Dendritic cell treated with granulocyte-macrophage colony-stimulating factor and Interleukin-4, amounts not matched to agents 40 ng/mL and 50 ng/mL, for 4 days (primary cell): Measurements from ENCODE around the gene DPH1.
A peak's percentile ranks its signal among the peaks of the same experiment; 100 is the strongest.
"Not testable (repeated sequence)": the region's sequence is repeated elsewhere in the genome, so short reads cannot be mapped to it uniquely, and the experiment has no call there.

Experiments
- H3K27ac Mint-ChIP-seq: one replicate; pipeline ENCODE4 v1.8.0; 2022; ENCODE audit warnings: mild to moderate bottlenecking, mixed read lengths
- H3K27me3 Mint-ChIP-seq: one replicate; pipeline ENCODE4 v1.8.0; 2022; ENCODE audit warnings: mild to moderate bottlenecking, mixed read lengths
- H3K36me3 Mint-ChIP-seq: one replicate; pipeline ENCODE4 v1.8.0; 2022; ENCODE audit warnings: low read depth, mixed read lengths
- H3K4me1 Mint-ChIP-seq: one replicate; pipeline ENCODE4 v1.8.0; 2022; ENCODE audit warnings: low read depth, mixed read lengths
- H3K4me3 Mint-ChIP-seq: one replicate; pipeline ENCODE4 v1.8.0; 2022; ENCODE audit warnings: mild to moderate bottlenecking, moderate library complexity, mixed read lengths
- H3K9me3 Mint-ChIP-seq: one replicate; pipeline ENCODE4 v1.8.0; 2022; ENCODE audit warnings: mixed read lengths
- intact Hi-C: fragments of 100-400 bp; cut with micrococcal nuclease; formaldehyde crosslinking; loops from one replicate; pipeline ENCODE4 v1.15.0; 2022

Gene DPH1

GRCh38 chr17:2029911-2030778 is at the start of gene DPH1:
Gene DPH1, plus strand, starts transcription at chr17:2030153. Its CDS starts 17 bp downstream, at chr17:2030170.
- intact Hi-C loops: no loop called here
- H3K36me3 Mint-ChIP-seq: peaks cover 30% of the 10 kb centered on the region
- H3K4me3 Mint-ChIP-seq: peak within 1 kb of the TSS; percentile 94
- H3K27me3 Mint-ChIP-seq: peaks cover 49% of the 10 kb centered on the region
- peaks cover 46% of the 10 kb centered on the region for H3K4me1 Mint-ChIP-seq
- H3K27ac Mint-ChIP-seq: peak within 1 kb of the TSS; percentile 81
- no peaks in the 10 kb centered on the region for H3K9me3 Mint-ChIP-seq

- no peaks in the 10 kb centered on the region for H3K36me3 Mint-ChIP-seq
- H3K27ac Mint-ChIP-seq: no peak overlapping the region
- H3K9me3 Mint-ChIP-seq: no peaks in the 10 kb centered on the region
- H3K4me3 Mint-ChIP-seq: no peak overlapping the region
- H3K4me1 Mint-ChIP-seq: no peaks in the 10 kb centered on the region
- peaks cover 61% of the 10 kb centered on the region for H3K27me3 Mint-ChIP-seq
- intact Hi-C loops: no loop called here
These were observed 49.2 kb upstream of the DPH1 start for GRCh38 chr17:1980665-1981250.

GRCh38 chr17:1982793-1983366 is 47.1 kb upstream of the DPH1 start:
- H3K4me3 Mint-ChIP-seq, intact Hi-C loops, H3K9me3 Mint-ChIP-seq, H3K27ac Mint-ChIP-seq, H3K4me1 Mint-ChIP-seq, H3K36me3 Mint-ChIP-seq: not testable (repeated sequence)
- H3K27me3 Mint-ChIP-seq: peaks cover 46% of the 10 kb centered on the region

GRCh38 chr17:1985093-1985492 is 44.9 kb upstream of the DPH1 start:
- intact Hi-C loops: no loop called here
- Mint-ChIP-seq H3K27me3 (peaks cover 36% of the 10 kb centered on the region), H3K4me1 (no peaks in the 10 kb centered on the region), H3K27ac (no peak overlapping the region), H3K9me3 (no peaks in the 10 kb centered on the region), H3K4me3 (no peak overlapping the region), H3K36me3 (no peaks in the 10 kb centered on the region)

- H3K36me3 Mint-ChIP-seq: no peaks in the 10 kb centered on the region
- H3K4me1 Mint-ChIP-seq: no peaks in the 10 kb centered on the region
- H3K9me3 Mint-ChIP-seq: no peaks in the 10 kb centered on the region
- intact Hi-C loops: no loop called here
- H3K27me3 Mint-ChIP-seq: peaks cover 36% of the 10 kb centered on the region
- H3K27ac Mint-ChIP-seq: no peak overlapping the region
- H3K4me3 Mint-ChIP-seq: no peak overlapping the region
These were observed 44.3 kb upstream of the DPH1 start for GRCh38 chr17:1985686-1986085.

GRCh38 chr17:1986783-1987451 is 43.0 kb upstream of the DPH1 start:
- no peaks in the 10 kb centered on the region for H3K4me1 Mint-ChIP-seq
- intact Hi-C loops: no loop called here
- no peak overlapping the region for H3K27ac Mint-ChIP-seq
- H3K9me3 Mint-ChIP-seq: no peaks in the 10 kb centered on the region
- no peaks in the 10 kb centered on the region for H3K36me3 Mint-ChIP-seq
- H3K27me3 Mint-ChIP-seq: peaks cover 34% of the 10 kb centered on the region
- H3K4me3 Mint-ChIP-seq: no peak overlapping the region

GRCh38 chr17:1989135-1989534 is 40.8 kb upstream of the DPH1 start:
- Mint-ChIP-seq H3K27me3 (peaks cover 24% of the 10 kb centered on the region), H3K4me3 (no peak overlapping the region), H3K4me1 (no peaks in the 10 kb centered on the region), H3K27ac (no peak overlapping the region), H3K36me3 (no peaks in the 10 kb centered on the region), H3K9me3 (no peaks in the 10 kb centered on the region)
- intact Hi-C loops: no loop called here

GRCh38 chr17:1992541-1992940 is 37.4 kb upstream of the DPH1 start:
- Mint-ChIP-seq H3K27ac (no peak overlapping the region), H3K36me3 (no peaks in the 10 kb centered on the region), H3K4me3 (no peak overlapping the region), H3K9me3 (no peaks in the 10 kb centered on the region), H3K27me3 (peaks cover 56% of the 10 kb centered on the region), H3K4me1 (no peaks in the 10 kb centered on the region)
- intact Hi-C loops: no loop called here

GRCh38 chr17:1994707-1995106 is 35.2 kb upstream of the DPH1 start:
- Mint-ChIP-seq H3K4me1 (peaks cover 6% of the 10 kb centered on the region), H3K4me3 (no peak overlapping the region)
- intact Hi-C loops: no loop called here

GRCh38 chr17:1995321-1995892 is 34.5 kb upstream of the DPH1 start:
- Mint-ChIP-seq H3K4me3 (no peak overlapping the region), H3K27me3 (peaks cover 65% of the 10 kb centered on the region), H3K36me3 (no peaks in the 10 kb centered on the region), H3K27ac (no peak overlapping the region), H3K9me3 (no peaks in the 10 kb centered on the region), H3K4me1 (peaks cover 10% of the 10 kb centered on the region)
- intact Hi-C loops: no loop called here

More at GRCh38 chr17:1994707-1995106, 35.2 kb upstream of the DPH1 start:
- H3K9me3 Mint-ChIP-seq: no peaks in the 10 kb centered on the region
- H3K27ac Mint-ChIP-seq: no peak overlapping the region
- H3K27me3 Mint-ChIP-seq: peaks cover 59% of the 10 kb centered on the region
- H3K36me3 Mint-ChIP-seq: no peaks in the 10 kb centered on the region

GRCh38 chr17:1995907-1996799 is 33.8 kb upstream of the DPH1 start:
- no peak overlapping the region for H3K4me3 Mint-ChIP-seq
- no peak overlapping the region for H3K27ac Mint-ChIP-seq
- H3K27me3 Mint-ChIP-seq: peaks cover 71% of the 10 kb centered on the region
- intact Hi-C loops: no loop called here
- peaks cover 10% of the 10 kb centered on the region for H3K4me1 Mint-ChIP-seq
- H3K9me3 Mint-ChIP-seq: no peaks in the 10 kb centered on the region
- H3K36me3 Mint-ChIP-seq: no peaks in the 10 kb centered on the region

GRCh38 chr17:1996800-1997288 is 33.1 kb upstream of the DPH1 start:
- intact Hi-C loops: no loop called here
- H3K27me3 Mint-ChIP-seq: peaks cover 69% of the 10 kb centered on the region
- no peaks in the 10 kb centered on the region for H3K36me3 Mint-ChIP-seq
- H3K27ac Mint-ChIP-seq: no peak overlapping the region
- peaks cover 10% of the 10 kb centered on the region for H3K4me1 Mint-ChIP-seq
- no peaks in the 10 kb centered on the region for H3K9me3 Mint-ChIP-seq
- H3K4me3 Mint-ChIP-seq: no peak overlapping the region
